Erythroblast (primary cell): ENCODE data around the gene TOM1L1.

Experiments used
- DNase-seq, 2 experiments: peaks; one replicate each; lab custom pipeline; 2025; lab: John Stamatoyannopoulos, UW
- GATA1 ChIP-seq: IDR thresholded peaks from 2 replicates; pipeline ENCODE4 v1.6.1; 2011; ENCODE audit warnings: low read depth, mild to moderate bottlenecking, control low read depth, low read length, moderate library complexity
- POLR2A ChIP-seq: IDR thresholded peaks from 2 replicates; pipeline ENCODE4 v1.6.1; 2011; ENCODE audit warnings: mild to moderate bottlenecking, low read length

Gene TOM1L1

GRCh38 chr17:54945671-54946070 is 45.0 kb downstream of the TOM1L1 start:
- DNase-seq, result no peak
- TF ChIP-seq GATA1, result no peak
- no peak for TF ChIP-seq POLR2A

- DNase-seq, result no peak
- TF ChIP-seq GATA1, result no peak
- no peak for TF ChIP-seq POLR2A
Measured at GRCh38 chr17:54947396-54947795, 46.7 kb downstream of the TOM1L1 start.

GRCh38 chr17:54948380-54948779 is 47.7 kb downstream of the TOM1L1 start:
- DNase-seq, result no peak
- TF ChIP-seq POLR2A, result no peak
- no peak for TF ChIP-seq GATA1

GRCh38 chr17:54950116-54950515 is 49.5 kb downstream of the TOM1L1 start:
- no peak for DNase-seq
- TF ChIP-seq GATA1 (no peak), POLR2A (no peak)

- no peak for DNase-seq
- no peak for TF ChIP-seq POLR2A
- no peak for TF ChIP-seq GATA1
Measured at GRCh38 chr17:54951286-54951685, 50.6 kb downstream of the TOM1L1 start.

- no peak for DNase-seq
- TF ChIP-seq POLR2A (no peak), GATA1 (no peak)
Measured at GRCh38 chr17:54956791-54957190, 56.1 kb downstream of the TOM1L1 start.

- peak; percentile 54 to 56 for DNase-seq
- TF ChIP-seq POLR2A (no peak), GATA1 (no peak)
Measured at GRCh38 chr17:54967621-54968261, 67.1 kb downstream of the TOM1L1 start.

- TF ChIP-seq GATA1 (no peak), POLR2A (peak; percentile 88)
- peak; percentile 97 for DNase-seq
Measured at GRCh38 chr17:54968262-54968987, 67.8 kb downstream of the TOM1L1 start, which contains the start of the genes COX11 and STXBP4. Gene COX11 (minus strand): TSS chr17:54968654. CDS start chr17:54968646, 8 bp downstream. Gene STXBP4 (plus strand): TSS chr17:54968765. CDS start chr17:54986220, 17,455 bp downstream.

GRCh38 chr17:54968988-54969332 is 68.3 kb downstream of the TOM1L1 start:
- TF ChIP-seq POLR2A (no peak), GATA1 (no peak)
- peak in 1 of 2 experiments; percentile 68 for DNase-seq

- TF ChIP-seq POLR2A (no peak), GATA1 (no peak)
Measured at GRCh38 chr17:54969658-54970572, 69.3 kb downstream of the TOM1L1 start.

GRCh38 chr17:54971147-54971546 is 70.5 kb downstream of the TOM1L1 start:
- peak in 1 of 2 experiments; percentile 20 for DNase-seq
- TF ChIP-seq POLR2A, result no peak
- no peak for TF ChIP-seq GATA1

More at GRCh38 chr17:54969658-54970572, 69.3 kb downstream of the TOM1L1 start:
- peak; percentile 28 to 36 for DNase-seq

GRCh38 chr17:54971901-54972300 is 71.2 kb downstream of the TOM1L1 start:
- TF ChIP-seq GATA1, result no peak
- TF ChIP-seq POLR2A, result no peak
- DNase-seq, result peak; percentile 3 to 7

- DNase-seq, result no peak
- TF ChIP-seq GATA1 (no peak), POLR2A (no peak)
Measured at GRCh38 chr17:54972406-54973138, 71.9 kb downstream of the TOM1L1 start.
